Ammon's horn (tissue), 1 donor: ENCODE results near the gene HYAL2.
"Not testable (repeated sequence)": the region's sequence is repeated elsewhere in the genome, so short reads cannot be mapped to it uniquely, and the experiment has no call there.

Experiments
- DNase-seq: peaks from one replicate; pipeline ENCODE4 v3.0.0-alpha.2; 2016; ENCODE audit warnings: low spot score

Gene HYAL2

GRCh38 chr3:50289130-50289529, 33.4 kb downstream of the HYAL2 start:
- no peak for DNase-seq

- no peak for DNase-seq
These were observed 34.0 kb downstream of the HYAL2 start for GRCh38 chr3:50288387-50289007.

GRCh38 chr3:50287262-50287661, 35.3 kb downstream of the HYAL2 start:
- no peak for DNase-seq

GRCh38 chr3:50286322-50287227, 36.0 kb downstream of the HYAL2 start:
- DNase-seq: no peak

- not testable (repeated sequence) for DNase-seq
These were observed 38.4 kb downstream of the HYAL2 start for GRCh38 chr3:50284121-50284520.

GRCh38 chr3:50279255-50280016, 43.1 kb downstream of the HYAL2 start:
- DNase-seq: no peak

GRCh38 chr3:50278880-50279224, 43.7 kb downstream of the HYAL2 start, which contains the start of gene LSMEM2:
Gene LSMEM2 (plus strand): TSS chr3:50279087. CDS start chr3:50279114, 27 bp downstream.
- DNase-seq: no peak

- peak; percentile 70 for DNase-seq
These were observed 44.2 kb downstream of the HYAL2 start for GRCh38 chr3:50278123-50278879.

GRCh38 chr3:50276762-50277101, 45.8 kb downstream of the HYAL2 start:
- no peak for DNase-seq

GRCh38 chr3:50275996-50276761, 46.4 kb downstream of the HYAL2 start:
- no peak for DNase-seq

- no peak for DNase-seq
These were observed 47.2 kb downstream of the HYAL2 start for GRCh38 chr3:50275141-50275995.

- no peak for DNase-seq
These were observed 48.0 kb downstream of the HYAL2 start for GRCh38 chr3:50274371-50275104.

GRCh38 chr3:50273689-50274065, 48.9 kb downstream of the HYAL2 start:
- DNase-seq: no peak

GRCh38 chr3:50272911-50273688, 49.4 kb downstream of the HYAL2 start:
- peak; percentile 91 for DNase-seq

GRCh38 chr3:50272538-50272910, 50.0 kb downstream of the HYAL2 start:
- not testable (repeated sequence) for DNase-seq

GRCh38 chr3:50271314-50271936, 51.1 kb downstream of the HYAL2 start:
- DNase-seq: no peak

- no peak for DNase-seq
These were observed 51.9 kb downstream of the HYAL2 start for GRCh38 chr3:50270422-50271224.
